Lower lobe of right lung (tissue), 2 donors: ENCODE results near the gene GFOD2. TPM values are rescaled to one million over a fixed set of nuclear protein-coding genes. Genes with fewer than 3 reads are reported as not detected.
"Not testable (repeated sequence)": the region's sequence is repeated elsewhere in the genome, so short reads cannot be mapped to it uniquely, and the experiment has no call there.

Source experiments
- ATAC-seq, 2 donors: fragments of 200-7000 bp; cut with Tn5 transposase; one replicate each; pipeline ENCODE4 v1.9.1; 2020 to 2022; ENCODE audit warnings: mild to moderate bottlenecking in 2 of 2, moderate library complexity in 2 of 2
- DNase-seq: peaks from one replicate; pipeline ENCODE4 v3.0.0-alpha.2; 2020
- H3K27ac ChIP-seq: fragments of 200-600 bp; one replicate; pipeline ENCODE4 v1.8.0; 2022
- H3K27me3 ChIP-seq: fragments of 200-600 bp; one replicate; pipeline ENCODE4 v1.8.0; 2022; ENCODE audit warnings: low read depth
- H3K36me3 ChIP-seq: fragments of 200-600 bp; one replicate; pipeline ENCODE4 v1.8.0; 2022; ENCODE audit warnings: mild to moderate bottlenecking
- H3K4me1 ChIP-seq: fragments of 200-600 bp; one replicate; pipeline ENCODE4 v1.8.0; 2022
- H3K4me3 ChIP-seq: fragments of 200-600 bp; one replicate; pipeline ENCODE4 v1.8.0; 2022; ENCODE audit warnings: mild to moderate bottlenecking
- H3K9me3 ChIP-seq: fragments of 200-600 bp; one replicate; pipeline ENCODE4 v1.8.0; 2022
- intact Hi-C: fragments of 100-400 bp; cut with DNase I; formaldehyde crosslinking; loops from one replicate; pipeline ENCODE4 v1.11.0; 2022
- total RNA-seq: library from RNA; stranded (reverse); fragmentation: NEBNext Ultra II Directional; extraction: Animal tissue kit (Norgen Biotek cat#: 25700); gene quantifications from one replicate; pipeline ENCODE4 v1.2.1, GENCODE V29; 2021
- TF ChIP-seq, protein P1 (sequence below): fragments of 200-600 bp; IDR thresholded peaks from one replicate; pipeline ENCODE4 v1.8.0; 2022; ENCODE audit warnings: antibody characterized with exemption, mild to moderate bottlenecking
- donor health status: DM: no; HTN: yes; CAD: no; lungs with severe emphysema.

Gene GFOD2
- total RNA-seq, 1 donor from 2014 or later, result 18.9 TPM

DNA sequence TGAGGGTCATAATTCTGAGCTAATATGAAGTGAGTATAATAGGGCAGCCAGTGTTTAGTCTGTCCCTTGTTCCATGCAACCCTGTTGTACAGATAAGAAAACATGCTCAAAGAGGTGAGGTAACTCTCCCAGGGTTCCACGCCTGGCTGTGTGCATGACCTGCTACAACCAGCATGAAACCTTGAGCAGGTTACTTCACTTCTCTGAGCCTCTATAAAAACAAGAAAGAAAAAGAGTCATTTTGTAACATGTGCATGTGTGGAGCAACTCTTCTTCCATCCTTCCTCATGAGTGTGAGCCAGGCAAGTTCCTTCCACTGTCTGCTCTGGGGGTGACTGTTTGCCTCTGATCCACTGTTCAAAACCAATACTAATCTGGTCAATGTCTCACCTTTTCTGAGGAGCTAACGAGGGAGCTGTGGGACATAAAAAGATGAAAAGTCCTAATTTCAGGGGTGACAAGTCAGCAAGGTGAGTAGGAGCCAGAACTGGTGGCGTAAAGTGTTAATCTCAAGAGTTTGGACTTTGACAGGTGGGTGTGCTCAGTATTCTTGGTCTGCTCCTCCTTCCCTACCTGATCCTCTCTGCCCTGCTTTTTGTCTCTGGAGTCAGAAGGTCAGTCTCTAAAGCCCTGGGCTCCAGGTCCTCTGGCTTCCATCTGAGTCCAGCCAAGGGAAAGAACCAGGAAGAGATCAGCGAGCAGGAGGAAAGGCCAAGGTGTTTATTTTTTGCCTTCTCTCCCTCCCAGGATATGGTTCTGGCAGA, 21.5 kb downstream of the GFOD2 start:
- no peaks in the 10 kb centered on the region for H3K4me1 ChIP-seq
- no peak for DNase-seq
- no peak overlapping the region for H3K27ac ChIP-seq
- peaks cover 6% of the 10 kb centered on the region for H3K9me3 ChIP-seq
- H3K4me3 ChIP-seq, result no peak overlapping the region
- ATAC-seq, result peak in 1 of 2 donors; percentile 24
- H3K36me3 ChIP-seq, result no peaks in the 10 kb centered on the region
- intact Hi-C loops, result no loop called here
- H3K27me3 ChIP-seq, result no peaks in the 10 kb centered on the region
- TF ChIP-seq, protein P1, sequence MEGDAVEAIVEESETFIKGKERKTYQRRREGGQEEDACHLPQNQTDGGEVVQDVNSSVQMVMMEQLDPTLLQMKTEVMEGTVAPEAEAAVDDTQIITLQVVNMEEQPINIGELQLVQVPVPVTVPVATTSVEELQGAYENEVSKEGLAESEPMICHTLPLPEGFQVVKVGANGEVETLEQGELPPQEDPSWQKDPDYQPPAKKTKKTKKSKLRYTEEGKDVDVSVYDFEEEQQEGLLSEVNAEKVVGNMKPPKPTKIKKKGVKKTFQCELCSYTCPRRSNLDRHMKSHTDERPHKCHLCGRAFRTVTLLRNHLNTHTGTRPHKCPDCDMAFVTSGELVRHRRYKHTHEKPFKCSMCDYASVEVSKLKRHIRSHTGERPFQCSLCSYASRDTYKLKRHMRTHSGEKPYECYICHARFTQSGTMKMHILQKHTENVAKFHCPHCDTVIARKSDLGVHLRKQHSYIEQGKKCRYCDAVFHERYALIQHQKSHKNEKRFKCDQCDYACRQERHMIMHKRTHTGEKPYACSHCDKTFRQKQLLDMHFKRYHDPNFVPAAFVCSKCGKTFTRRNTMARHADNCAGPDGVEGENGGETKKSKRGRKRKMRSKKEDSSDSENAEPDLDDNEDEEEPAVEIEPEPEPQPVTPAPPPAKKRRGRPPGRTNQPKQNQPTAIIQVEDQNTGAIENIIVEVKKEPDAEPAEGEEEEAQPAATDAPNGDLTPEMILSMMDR, result no peak

DNA sequence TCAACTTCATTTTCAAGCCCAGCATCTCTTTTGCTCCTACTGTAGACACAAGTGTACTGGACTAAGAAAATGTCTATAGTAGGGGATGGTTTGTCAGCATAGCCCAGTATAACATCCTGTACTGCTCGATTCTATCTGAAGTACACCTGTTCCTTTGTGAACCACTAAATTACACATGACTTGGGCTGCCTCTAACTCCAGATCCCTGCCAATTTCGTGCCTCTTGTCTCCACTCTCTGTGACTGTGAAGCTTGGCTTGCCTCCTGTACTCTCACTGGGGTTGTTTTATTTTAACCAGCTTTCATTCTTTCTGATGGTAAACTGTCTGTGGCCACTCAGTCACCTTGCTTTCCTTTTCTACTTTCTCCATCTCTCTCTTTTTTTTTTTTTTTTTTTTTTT, 24.5 kb downstream of the GFOD2 start:
- Histone ChIP-seq H3K4me3 (no peak overlapping the region), H3K36me3 (no peaks in the 10 kb centered on the region), H3K27ac (no peak overlapping the region), H3K9me3 (peaks cover 6% of the 10 kb centered on the region), H3K4me1 (no peaks in the 10 kb centered on the region), H3K27me3 (no peaks in the 10 kb centered on the region)
- intact Hi-C loops, result no loop called here
- TF ChIP-seq, protein P1, result no peak
- ATAC-seq (no peak), DNase-seq (no peak)

DNA sequence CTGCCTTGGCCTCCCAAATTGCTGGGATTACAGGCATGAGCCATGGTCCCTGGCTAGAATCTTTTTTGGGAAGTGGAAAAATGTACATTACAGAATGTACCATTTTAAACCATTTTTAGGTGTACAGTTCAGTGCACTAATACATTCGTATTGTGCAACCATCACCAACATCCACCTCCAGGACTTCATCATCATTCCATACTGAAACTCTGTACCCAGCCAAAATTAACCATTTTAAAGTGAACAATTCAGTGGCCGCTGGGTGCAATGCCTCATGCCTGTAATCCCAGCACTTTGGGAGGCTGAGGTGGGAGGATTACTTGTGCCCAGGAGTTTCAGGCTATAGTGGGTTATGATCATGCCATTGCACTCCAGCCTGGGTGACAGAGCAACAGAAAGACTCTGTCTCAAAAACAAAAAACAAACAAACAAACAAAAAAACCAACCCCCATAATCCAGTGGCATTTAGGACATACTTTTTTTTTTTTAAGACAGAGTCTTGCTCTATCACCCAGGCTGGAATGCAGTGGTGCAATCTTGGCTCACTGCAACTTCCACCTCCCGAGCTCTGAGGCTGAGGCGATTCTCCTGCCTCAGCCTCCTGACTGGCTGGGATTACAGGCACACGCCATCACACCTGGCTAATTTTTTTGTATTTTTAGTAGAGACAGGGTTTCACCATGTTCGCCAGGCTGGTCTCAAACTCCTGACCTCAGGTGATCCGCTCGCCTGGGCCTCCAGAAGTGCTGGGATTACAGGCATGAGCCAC, 25.4 kb downstream of the GFOD2 start:
- H3K9me3 ChIP-seq, H3K27ac ChIP-seq, DNase-seq, H3K4me1 ChIP-seq, H3K36me3 ChIP-seq, ATAC-seq, H3K4me3 ChIP-seq, H3K27me3 ChIP-seq, intact Hi-C loops: not testable (repeated sequence)

DNA sequence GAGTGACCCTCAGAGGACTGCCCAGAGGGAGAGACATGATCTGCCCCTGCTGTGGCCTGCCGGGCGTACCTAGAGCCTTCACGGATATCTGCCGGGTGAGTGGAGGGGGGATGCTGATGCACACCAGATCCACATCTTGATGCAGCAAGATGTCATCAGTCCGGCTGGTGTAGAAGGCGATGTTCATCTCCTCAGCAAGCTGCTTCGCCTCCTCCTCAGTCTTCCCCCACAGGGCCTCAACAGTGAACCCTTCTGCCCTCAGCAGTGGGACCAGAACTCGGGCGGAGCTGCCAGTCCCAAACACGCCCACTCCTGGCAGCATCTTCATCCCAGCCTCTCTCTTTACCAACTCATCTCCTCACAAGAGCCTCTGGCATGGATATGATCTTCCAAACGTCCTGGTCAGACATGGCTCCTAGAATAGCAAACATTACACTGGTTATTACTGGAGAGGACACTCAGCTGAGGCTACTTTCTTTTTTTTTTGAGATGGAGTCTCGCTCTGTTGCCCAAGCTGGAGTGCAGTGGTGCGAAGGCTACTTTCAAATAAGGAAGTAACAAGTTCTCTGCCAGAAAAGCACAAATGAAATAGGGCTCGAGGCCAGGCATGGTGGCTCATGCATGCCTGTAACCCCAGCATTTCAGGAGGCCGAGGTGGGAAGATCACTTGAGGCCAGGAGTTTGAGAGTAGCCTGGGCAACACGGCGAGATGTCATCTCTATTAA, 33.6 kb downstream of the GFOD2 start:
- TF ChIP-seq, protein P1, result no peak
- peak; percentile 19 to 21 for ATAC-seq
- H3K4me3 ChIP-seq, result no peak overlapping the region
- intact Hi-C loops, result no loop called here
- no peaks in the 10 kb centered on the region for H3K9me3 ChIP-seq
- DNase-seq, result no peak
- peak overlapping the region; percentile 67 for H3K27ac ChIP-seq
- peaks cover 25% of the 10 kb centered on the region for H3K4me1 ChIP-seq
- no peaks in the 10 kb centered on the region for H3K27me3 ChIP-seq
- H3K36me3 ChIP-seq, result peaks cover 37% of the 10 kb centered on the region

DNA sequence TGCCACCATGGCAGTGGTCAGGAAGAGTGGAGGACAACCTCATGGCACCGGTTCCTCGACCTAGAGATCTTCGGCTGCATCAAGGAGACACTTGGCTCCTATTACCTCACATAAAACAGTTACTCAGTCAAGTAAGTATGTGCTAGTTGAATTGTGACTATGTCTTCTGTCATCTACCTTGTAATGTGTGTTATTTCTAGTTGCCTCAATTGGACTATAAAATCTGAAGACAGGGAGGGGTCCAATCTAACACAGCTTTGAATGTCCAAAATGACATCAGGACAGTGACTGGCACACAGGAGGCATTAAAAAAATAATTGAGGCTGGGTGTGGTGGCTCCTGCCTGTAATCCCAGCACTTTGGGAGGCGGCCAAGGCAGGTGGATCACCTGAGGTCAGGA, 35.3 kb downstream of the GFOD2 start:
- ATAC-seq (no peak), DNase-seq (no peak)
- no peaks in the 10 kb centered on the region for H3K9me3 ChIP-seq
- H3K36me3 ChIP-seq, result peaks cover 44% of the 10 kb centered on the region
- H3K27me3 ChIP-seq, result no peaks in the 10 kb centered on the region
- no peak overlapping the region for H3K4me3 ChIP-seq
- peaks cover 25% of the 10 kb centered on the region for H3K4me1 ChIP-seq
- intact Hi-C loops, result no loop called here
- H3K27ac ChIP-seq, result peak overlapping the region; percentile 67
- TF ChIP-seq, protein P1, result no peak
